ENCODE measurements around the gene SOX21. TPM values are rescaled to one million over a fixed set of nuclear protein-coding genes. Genes with fewer than 3 reads are reported as not detected.
A peak's percentile ranks its signal among the peaks of the same experiment; 100 is the strongest.

The SOX21 gene
- total RNA-seq, 1 donor from 2014 or later: not detected

GRCh38 chr13:94717916-94718315 lies 5.6 kb upstream of the SOX21 start:
- Mint-ChIP-seq H3K9me3 (ENCODE audit: low read depth) (no peaks in the 10 kb centered on the region), H3K4me1 (ENCODE audit: low read depth) (no peaks in the 10 kb centered on the region), H3K27ac (ENCODE audit: unreplicated experiment) (no peak overlapping the region)

GRCh38 chr13:94716016-94716415 lies 3.7 kb upstream of the SOX21 start:
- Mint-ChIP-seq H3K36me3 (ENCODE audit: low read depth) (no peaks in the 10 kb centered on the region), H3K4me3 (ENCODE audit: unreplicated experiment) (no peak overlapping the region), H3K4me1 (ENCODE audit: low read depth) (peaks cover 6% of the 10 kb centered on the region), H3K27ac (ENCODE audit: unreplicated experiment) (no peak overlapping the region), H3K9me3 (ENCODE audit: low read depth) (no peaks in the 10 kb centered on the region), H3K27me3 (ENCODE audit: low read depth) (peaks cover 54% of the 10 kb centered on the region)
- no peak for DNase-seq (ENCODE audit: low spot score)
- peak; percentile 65 for TF ChIP-seq CTCF (IDR thresholded peaks at IDR 0.05)

More at GRCh38 chr13:94717916-94718315, 5.6 kb upstream of the SOX21 start:
- TF ChIP-seq CTCF (IDR thresholded peaks at IDR 0.05): no peak
- Mint-ChIP-seq H3K27me3 (ENCODE audit: low read depth) (peaks cover 62% of the 10 kb centered on the region), H3K36me3 (ENCODE audit: low read depth) (no peaks in the 10 kb centered on the region), H3K4me3 (ENCODE audit: unreplicated experiment) (no peak overlapping the region)
- no peak for DNase-seq (ENCODE audit: low spot score)

- H3K4me3 Mint-ChIP-seq (ENCODE audit: unreplicated experiment): no peak overlapping the region
- no peaks in the 10 kb centered on the region for H3K9me3 Mint-ChIP-seq (ENCODE audit: low read depth)
- peaks cover 3% of the 10 kb centered on the region for H3K36me3 Mint-ChIP-seq (ENCODE audit: low read depth)
- no peak for TF ChIP-seq CTCF (IDR thresholded peaks at IDR 0.05)
- no peak overlapping the region for H3K27ac Mint-ChIP-seq (ENCODE audit: unreplicated experiment)
- H3K4me1 Mint-ChIP-seq (ENCODE audit: low read depth): peaks cover 10% of the 10 kb centered on the region
- no peak for DNase-seq (ENCODE audit: low spot score)
- peaks cover 63% of the 10 kb centered on the region for H3K27me3 Mint-ChIP-seq (ENCODE audit: low read depth)
Measured at GRCh38 chr13:94713561-94714182, 1.3 kb upstream of the SOX21 start.

- peaks cover 10% of the 10 kb centered on the region for H3K4me1 Mint-ChIP-seq (ENCODE audit: low read depth)
- peak; percentile 82 for DNase-seq (ENCODE audit: low spot score)
- peaks cover 3% of the 10 kb centered on the region for H3K36me3 Mint-ChIP-seq (ENCODE audit: low read depth)
- TF ChIP-seq CTCF (IDR thresholded peaks at IDR 0.05): no peak
- H3K4me3 Mint-ChIP-seq (ENCODE audit: unreplicated experiment): peak overlapping the region; percentile 65
- peaks cover 69% of the 10 kb centered on the region for H3K27me3 Mint-ChIP-seq (ENCODE audit: low read depth)
- no peak overlapping the region for H3K27ac Mint-ChIP-seq (ENCODE audit: unreplicated experiment)
- no peaks in the 10 kb centered on the region for H3K9me3 Mint-ChIP-seq (ENCODE audit: low read depth)
Measured at GRCh38 chr13:94712812-94713560, 641 bp upstream of the SOX21 start.

GRCh38 chr13:94711561-94712286 lies 621 bp downstream of the SOX21 start:
- no peak for TF ChIP-seq CTCF (IDR thresholded peaks at IDR 0.05)
- Mint-ChIP-seq H3K36me3 (ENCODE audit: low read depth) (peaks cover 3% of the 10 kb centered on the region), H3K4me3 (ENCODE audit: unreplicated experiment) (peak overlapping the region; percentile 65), H3K9me3 (ENCODE audit: low read depth) (no peaks in the 10 kb centered on the region), H3K4me1 (ENCODE audit: low read depth) (peaks cover 20% of the 10 kb centered on the region), H3K27ac (ENCODE audit: unreplicated experiment) (no peak overlapping the region), H3K27me3 (ENCODE audit: low read depth) (peaks cover 72% of the 10 kb centered on the region)
- DNase-seq (ENCODE audit: low spot score): peak; percentile 93

Measured in chondrocyte (in vitro differentiated cells).